ENCODE data around the gene SLC9A9. TPM values are rescaled to one million over a fixed set of nuclear protein-coding genes. Genes with fewer than 3 reads are reported as not detected.

SLC9A9 gene
- polyA plus RNA-seq, 1 of the 3 experiments (the other 2 are of a cell fraction), result 0.05 TPM

DNA sequence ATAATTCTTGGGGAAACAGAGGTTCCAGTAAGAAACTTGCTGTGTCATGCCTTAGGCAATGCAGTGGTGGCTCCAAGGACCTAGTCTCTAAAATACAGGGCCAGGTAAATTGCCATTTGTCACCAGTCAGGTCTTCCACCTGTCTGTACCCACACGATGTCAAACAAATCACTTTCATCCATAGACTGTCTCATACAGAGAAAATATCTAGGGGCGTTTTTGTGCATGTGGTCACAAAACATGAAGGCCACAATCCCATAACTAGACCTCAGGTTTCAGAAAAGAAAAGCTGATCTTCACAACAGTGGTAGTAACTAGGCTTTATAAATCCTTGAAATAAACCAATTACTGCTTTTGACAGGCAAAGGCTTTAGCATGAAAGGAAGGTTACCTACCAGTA lies 92.3 kb downstream of the SLC9A9 start:
- no peak overlapping the region for H3K4me3 ChIP-seq (ENCODE audit: low read depth in 2 of 2, low read length in 1 of 2)
- no peak overlapping the region for H2AFZ ChIP-seq (ENCODE audit: low read depth)
- 0 out of 2 replicates have a peak, but pooled peaks cover 6% of the 10 kb centered on the region for H3K27me3 ChIP-seq (ENCODE audit: insufficient read depth)
- no peak overlapping the region for H3K4me2 ChIP-seq
- no peaks in the 10 kb centered on the region for H3F3A ChIP-seq (replicated peaks; ENCODE audit: insufficient read depth)
- no peak for DNase-seq
- CTCF ChIA-PET, result no interaction called here
- H3K9ac ChIP-seq, result no peak overlapping the region
- H4K20me1 ChIP-seq (ENCODE audit: insufficient read depth), result no peaks in the 10 kb centered on the region
- H3K79me2 ChIP-seq (ENCODE audit: insufficient read depth), result no peaks in the 10 kb centered on the region
- no peaks in the 10 kb centered on the region for H3K4me1 ChIP-seq (ENCODE audit: control insufficient read depth in 1 of 2, insufficient read depth in 2 of 2, low read depth in 1 of 2, low read length in 1 of 2)
- POLR2A ChIA-PET, result no interaction called here
- TF ChIP-seq, protein P1, sequence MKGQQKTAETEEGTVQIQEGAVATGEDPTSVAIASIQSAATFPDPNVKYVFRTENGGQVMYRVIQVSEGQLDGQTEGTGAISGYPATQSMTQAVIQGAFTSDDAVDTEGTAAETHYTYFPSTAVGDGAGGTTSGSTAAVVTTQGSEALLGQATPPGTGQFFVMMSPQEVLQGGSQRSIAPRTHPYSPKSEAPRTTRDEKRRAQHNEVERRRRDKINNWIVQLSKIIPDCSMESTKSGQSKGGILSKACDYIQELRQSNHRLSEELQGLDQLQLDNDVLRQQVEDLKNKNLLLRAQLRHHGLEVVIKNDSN (IDR thresholded peaks at IDR 0.05; ENCODE audit: borderline replicate concordance, low read depth), result no peak
- no peak for TF ChIP-seq RXRA (IDR thresholded peaks at IDR 0.05; ENCODE audit: borderline replicate concordance, low read depth)
- TF ChIP-seq TEAD4 (IDR thresholded peaks at IDR 0.05; ENCODE audit: borderline replicate concordance, insufficient read depth), result no peak
- TF ChIP-seq, protein P2, sequence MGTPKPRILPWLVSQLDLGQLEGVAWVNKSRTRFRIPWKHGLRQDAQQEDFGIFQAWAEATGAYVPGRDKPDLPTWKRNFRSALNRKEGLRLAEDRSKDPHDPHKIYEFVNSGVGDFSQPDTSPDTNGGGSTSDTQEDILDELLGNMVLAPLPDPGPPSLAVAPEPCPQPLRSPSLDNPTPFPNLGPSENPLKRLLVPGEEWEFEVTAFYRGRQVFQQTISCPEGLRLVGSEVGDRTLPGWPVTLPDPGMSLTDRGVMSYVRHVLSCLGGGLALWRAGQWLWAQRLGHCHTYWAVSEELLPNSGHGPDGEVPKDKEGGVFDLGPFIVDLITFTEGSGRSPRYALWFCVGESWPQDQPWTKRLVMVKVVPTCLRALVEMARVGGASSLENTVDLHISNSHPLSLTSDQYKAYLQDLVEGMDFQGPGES (IDR thresholded peaks at IDR 0.05; ENCODE audit: low read depth, low read length), result no peak
- TF ChIP-seq RFX5 (IDR thresholded peaks at IDR 0.05; ENCODE audit: low read length), result no peak
- TF ChIP-seq TCF12 (IDR thresholded peaks at IDR 0.05), result no peak
- TF ChIP-seq FOSL2 (IDR thresholded peaks at IDR 0.05; ENCODE audit: borderline replicate concordance, low read depth), result no peak
- TF ChIP-seq, protein P3, sequence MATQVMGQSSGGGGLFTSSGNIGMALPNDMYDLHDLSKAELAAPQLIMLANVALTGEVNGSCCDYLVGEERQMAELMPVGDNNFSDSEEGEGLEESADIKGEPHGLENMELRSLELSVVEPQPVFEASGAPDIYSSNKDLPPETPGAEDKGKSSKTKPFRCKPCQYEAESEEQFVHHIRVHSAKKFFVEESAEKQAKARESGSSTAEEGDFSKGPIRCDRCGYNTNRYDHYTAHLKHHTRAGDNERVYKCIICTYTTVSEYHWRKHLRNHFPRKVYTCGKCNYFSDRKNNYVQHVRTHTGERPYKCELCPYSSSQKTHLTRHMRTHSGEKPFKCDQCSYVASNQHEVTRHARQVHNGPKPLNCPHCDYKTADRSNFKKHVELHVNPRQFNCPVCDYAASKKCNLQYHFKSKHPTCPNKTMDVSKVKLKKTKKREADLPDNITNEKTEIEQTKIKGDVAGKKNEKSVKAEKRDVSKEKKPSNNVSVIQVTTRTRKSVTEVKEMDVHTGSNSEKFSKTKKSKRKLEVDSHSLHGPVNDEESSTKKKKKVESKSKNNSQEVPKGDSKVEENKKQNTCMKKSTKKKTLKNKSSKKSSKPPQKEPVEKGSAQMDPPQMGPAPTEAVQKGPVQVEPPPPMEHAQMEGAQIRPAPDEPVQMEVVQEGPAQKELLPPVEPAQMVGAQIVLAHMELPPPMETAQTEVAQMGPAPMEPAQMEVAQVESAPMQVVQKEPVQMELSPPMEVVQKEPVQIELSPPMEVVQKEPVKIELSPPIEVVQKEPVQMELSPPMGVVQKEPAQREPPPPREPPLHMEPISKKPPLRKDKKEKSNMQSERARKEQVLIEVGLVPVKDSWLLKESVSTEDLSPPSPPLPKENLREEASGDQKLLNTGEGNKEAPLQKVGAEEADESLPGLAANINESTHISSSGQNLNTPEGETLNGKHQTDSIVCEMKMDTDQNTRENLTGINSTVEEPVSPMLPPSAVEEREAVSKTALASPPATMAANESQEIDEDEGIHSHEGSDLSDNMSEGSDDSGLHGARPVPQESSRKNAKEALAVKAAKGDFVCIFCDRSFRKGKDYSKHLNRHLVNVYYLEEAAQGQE (IDR thresholded peaks at IDR 0.05; ENCODE audit: low read depth, low read length), result no peak
- TF ChIP-seq SIN3A (IDR thresholded peaks at IDR 0.05; ENCODE audit: borderline replicate concordance, low read depth, low read length), result no peak
- TF ChIP-seq JUND (IDR thresholded peaks at IDR 0.05), result no peak
- TF ChIP-seq NRF1 (IDR thresholded peaks at IDR 0.05; ENCODE audit: low read depth, low read length), result no peak
- no peak for TF ChIP-seq RCOR1 (IDR thresholded peaks at IDR 0.05; ENCODE audit: low read length)
- no peak overlapping the region for H3K27ac ChIP-seq (ENCODE audit: low read depth in 2 of 2, low read length in 1 of 2)
- no peaks in the 10 kb centered on the region for H3K36me3 ChIP-seq (replicated peaks in 1 of 2; ENCODE audit: control insufficient read depth in 1 of 2, insufficient read depth in 2 of 2, low read length in 1 of 2)
- no peaks in the 10 kb centered on the region for H3K9me3 ChIP-seq
- WGBS (ENCODE audit: low lambda C conversion rate), result 0% methylated on average over 2 of the region's 2 CpGs
- H3K9me2 ChIP-seq, result no peaks in the 10 kb centered on the region

DNA sequence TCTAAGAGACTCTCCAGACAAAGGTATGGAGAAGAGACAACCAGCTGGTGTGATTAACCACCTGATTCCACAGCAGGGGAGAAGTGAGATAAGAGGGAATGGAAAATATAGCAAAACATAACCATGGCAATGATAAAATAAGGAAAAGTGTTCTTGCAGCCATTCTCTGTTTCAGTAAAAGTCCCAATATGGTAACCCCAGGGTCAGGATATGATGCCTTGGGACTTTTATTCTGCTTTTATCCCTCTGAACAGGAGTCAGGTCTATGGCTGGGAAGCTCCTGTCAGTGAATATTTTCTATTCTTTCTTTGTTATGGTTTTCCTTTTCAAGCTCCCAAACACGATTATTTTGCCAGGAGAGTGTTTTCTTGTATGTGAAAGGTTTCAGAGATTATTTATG lies 94.2 kb downstream of the SLC9A9 start:
- no peaks in the 10 kb centered on the region for H3K9me3 ChIP-seq
- H3K27me3 ChIP-seq (ENCODE audit: insufficient read depth), result 0 out of 2 replicates have a peak, but pooled peaks cover 6% of the 10 kb centered on the region
- H3K79me2 ChIP-seq (ENCODE audit: insufficient read depth), result no peaks in the 10 kb centered on the region
- no peaks in the 10 kb centered on the region for H3K36me3 ChIP-seq (replicated peaks in 1 of 2; ENCODE audit: control insufficient read depth in 1 of 2, insufficient read depth in 2 of 2, low read length in 1 of 2)
- H3K27ac ChIP-seq (ENCODE audit: low read depth in 2 of 2, low read length in 1 of 2), result no peak overlapping the region
- no peaks in the 10 kb centered on the region for H3K4me1 ChIP-seq (ENCODE audit: control insufficient read depth in 1 of 2, insufficient read depth in 2 of 2, low read depth in 1 of 2, low read length in 1 of 2)
- H3K9ac ChIP-seq, result no peak overlapping the region
- H3K9me2 ChIP-seq, result no peaks in the 10 kb centered on the region
- no peaks in the 10 kb centered on the region for H3F3A ChIP-seq (replicated peaks; ENCODE audit: insufficient read depth)
- H3K4me3 ChIP-seq (ENCODE audit: low read depth in 2 of 2, low read length in 1 of 2), result no peak overlapping the region
- H4K20me1 ChIP-seq (ENCODE audit: insufficient read depth), result no peaks in the 10 kb centered on the region
- CTCF ChIA-PET, result no interaction called here
- POLR2A ChIA-PET, result no interaction called here
- H3K4me2 ChIP-seq, result no peak overlapping the region
- WGBS (ENCODE audit: low lambda C conversion rate), result 0% methylated on average over 1 of the region's 1 CpG
- no peak overlapping the region for H2AFZ ChIP-seq (ENCODE audit: low read depth)
- DNase-seq, result no peak
- TF ChIP-seq TAF1 (IDR thresholded peaks at IDR 0.05; ENCODE audit: borderline replicate concordance, low read depth, low read length) (no peak), FOXJ3 (CRISPR knock-in tag; IDR thresholded peaks at IDR 0.05) (no peak), GABPA (IDR thresholded peaks at IDR 0.05; ENCODE audit: low read depth) (no peak), CHD2 (IDR thresholded peaks at IDR 0.05; ENCODE audit: low read length, partially characterized antibody) (no peak), MXI1 (IDR thresholded peaks at IDR 0.05; ENCODE audit: low read depth, low read length) (no peak), EZH2phosphoT487 (IDR thresholded peaks at IDR 0.05; ENCODE audit: borderline replicate concordance, low read depth) (no peak), YY1 (IDR thresholded peaks at IDR 0.05; ENCODE audit: low read depth) (no peak)
- TF ChIP-seq, protein P4, sequence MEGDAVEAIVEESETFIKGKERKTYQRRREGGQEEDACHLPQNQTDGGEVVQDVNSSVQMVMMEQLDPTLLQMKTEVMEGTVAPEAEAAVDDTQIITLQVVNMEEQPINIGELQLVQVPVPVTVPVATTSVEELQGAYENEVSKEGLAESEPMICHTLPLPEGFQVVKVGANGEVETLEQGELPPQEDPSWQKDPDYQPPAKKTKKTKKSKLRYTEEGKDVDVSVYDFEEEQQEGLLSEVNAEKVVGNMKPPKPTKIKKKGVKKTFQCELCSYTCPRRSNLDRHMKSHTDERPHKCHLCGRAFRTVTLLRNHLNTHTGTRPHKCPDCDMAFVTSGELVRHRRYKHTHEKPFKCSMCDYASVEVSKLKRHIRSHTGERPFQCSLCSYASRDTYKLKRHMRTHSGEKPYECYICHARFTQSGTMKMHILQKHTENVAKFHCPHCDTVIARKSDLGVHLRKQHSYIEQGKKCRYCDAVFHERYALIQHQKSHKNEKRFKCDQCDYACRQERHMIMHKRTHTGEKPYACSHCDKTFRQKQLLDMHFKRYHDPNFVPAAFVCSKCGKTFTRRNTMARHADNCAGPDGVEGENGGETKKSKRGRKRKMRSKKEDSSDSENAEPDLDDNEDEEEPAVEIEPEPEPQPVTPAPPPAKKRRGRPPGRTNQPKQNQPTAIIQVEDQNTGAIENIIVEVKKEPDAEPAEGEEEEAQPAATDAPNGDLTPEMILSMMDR (IDR thresholded peaks at IDR 0.05), result no peak
- TF ChIP-seq, protein P5, sequence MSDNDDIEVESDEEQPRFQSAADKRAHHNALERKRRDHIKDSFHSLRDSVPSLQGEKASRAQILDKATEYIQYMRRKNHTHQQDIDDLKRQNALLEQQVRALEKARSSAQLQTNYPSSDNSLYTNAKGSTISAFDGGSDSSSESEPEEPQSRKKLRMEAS (IDR thresholded peaks at IDR 0.05; ENCODE audit: low read depth), result no peak
- TF ChIP-seq, protein P2 (IDR thresholded peaks at IDR 0.05; ENCODE audit: low read depth, low read length), result no peak

All from SK-N-SH (cell line).